Omental fat pad (tissue), 4 donors: ENCODE results near the gene PLA2G3. TPM values are rescaled to one million over a fixed set of nuclear protein-coding genes. Genes with fewer than 3 reads are reported as not detected.

Source experiments
- ATAC-seq: fragments of 150-250 bp; one replicate; pipeline ENCODE4 v1.9.1; 2016; ENCODE audit warnings: mild to moderate bottlenecking, moderate library complexity; ENCODE audit not compliant: low FRiP score
- DNase-seq: peaks from one replicate; pipeline ENCODE4 v3.0.0-alpha.2; 2019; ENCODE audit warnings: low spot score
- total RNA-seq, 4 donors: library from RNA; depleted of rRNA; stranded (reverse); fragments of >200 nt; gene quantifications; one replicate each; pipeline ENCODE4 v1.1.0, GENCODE V29; 2016
- TF ChIP-seq, protein P1 (sequence below), 3 donors: fragments of 450-650 bp; IDR thresholded peaks; one replicate each; pipeline ENCODE4 v1.5.1; 2016 to 2017; ENCODE audit warnings: antibody characterized with exemption in 3 of 3, mild to moderate bottlenecking in 3 of 3, moderate library complexity in 2 of 3

The PLA2G3 gene
- total RNA-seq, 4 donors from 2014 or later: not detected

GRCh38 chr22:31092161-31092560 lies 48.1 kb downstream of the PLA2G3 start:
- TF ChIP-seq, protein P1, sequence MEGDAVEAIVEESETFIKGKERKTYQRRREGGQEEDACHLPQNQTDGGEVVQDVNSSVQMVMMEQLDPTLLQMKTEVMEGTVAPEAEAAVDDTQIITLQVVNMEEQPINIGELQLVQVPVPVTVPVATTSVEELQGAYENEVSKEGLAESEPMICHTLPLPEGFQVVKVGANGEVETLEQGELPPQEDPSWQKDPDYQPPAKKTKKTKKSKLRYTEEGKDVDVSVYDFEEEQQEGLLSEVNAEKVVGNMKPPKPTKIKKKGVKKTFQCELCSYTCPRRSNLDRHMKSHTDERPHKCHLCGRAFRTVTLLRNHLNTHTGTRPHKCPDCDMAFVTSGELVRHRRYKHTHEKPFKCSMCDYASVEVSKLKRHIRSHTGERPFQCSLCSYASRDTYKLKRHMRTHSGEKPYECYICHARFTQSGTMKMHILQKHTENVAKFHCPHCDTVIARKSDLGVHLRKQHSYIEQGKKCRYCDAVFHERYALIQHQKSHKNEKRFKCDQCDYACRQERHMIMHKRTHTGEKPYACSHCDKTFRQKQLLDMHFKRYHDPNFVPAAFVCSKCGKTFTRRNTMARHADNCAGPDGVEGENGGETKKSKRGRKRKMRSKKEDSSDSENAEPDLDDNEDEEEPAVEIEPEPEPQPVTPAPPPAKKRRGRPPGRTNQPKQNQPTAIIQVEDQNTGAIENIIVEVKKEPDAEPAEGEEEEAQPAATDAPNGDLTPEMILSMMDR (IDR thresholded peaks at IDR 0.05): no peak
- DNase-seq: no peak
- ATAC-seq: no peak

GRCh38 chr22:31091106-31091975 lies 49.0 kb downstream of the PLA2G3 start:
- TF ChIP-seq, protein P1 (IDR thresholded peaks at IDR 0.05): peak in 1 of 3 donors; percentile 6
- DNase-seq (no peak), ATAC-seq (no peak)

GRCh38 chr22:31090217-31091085 lies 49.9 kb downstream of the PLA2G3 start:
- TF ChIP-seq, protein P1 (IDR thresholded peaks at IDR 0.05): no peak
- DNase-seq: no peak
- no peak for ATAC-seq

- no peak for ATAC-seq
- TF ChIP-seq, protein P1 (IDR thresholded peaks at IDR 0.05): peak in 1 of 3 donors; percentile 19
- DNase-seq: no peak
These were observed 50.9 kb downstream of the PLA2G3 start for GRCh38 chr22:31089160-31090100.

DNA sequence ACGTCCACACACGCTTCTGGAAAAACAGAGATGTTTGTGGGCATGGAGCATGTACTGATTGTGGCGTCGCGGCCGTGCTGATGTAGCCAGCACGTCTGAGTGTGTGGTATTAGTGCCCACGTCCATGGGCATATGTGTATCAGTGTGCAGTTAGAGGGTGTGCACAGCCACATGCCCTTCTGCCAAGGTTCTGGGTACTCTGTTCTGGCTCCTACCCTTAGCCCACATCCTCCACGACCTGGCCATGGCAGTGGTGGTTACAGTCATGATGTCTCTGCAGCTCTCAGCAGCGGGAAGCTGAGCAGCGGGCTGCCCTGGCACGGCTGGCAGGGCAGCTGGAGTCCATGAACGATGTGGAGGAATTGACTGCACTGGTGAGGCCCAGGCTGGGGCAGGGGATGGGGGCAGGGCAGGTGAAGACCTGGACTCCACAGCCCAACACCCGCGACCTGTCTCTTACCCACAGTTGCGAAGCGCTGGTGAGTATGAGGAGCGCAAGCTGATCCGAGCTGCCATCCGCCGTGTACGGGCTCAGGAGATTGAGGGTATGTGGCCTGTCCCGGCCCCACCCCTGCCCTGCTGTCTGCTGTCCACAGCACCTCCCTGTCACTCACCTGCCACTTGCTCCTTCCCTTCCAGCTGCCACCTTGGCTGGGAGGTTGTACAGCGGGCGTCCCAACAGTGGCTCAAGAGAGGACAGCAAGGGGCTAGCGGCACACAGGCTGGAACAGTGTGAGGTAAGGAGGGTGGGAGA lies 51.9 kb downstream of the PLA2G3 start:
- DNase-seq (no peak), ATAC-seq (no peak)
- TF ChIP-seq, protein P1 (IDR thresholded peaks at IDR 0.05): no peak
